ENCODE measurements around the gene PPP3R1.

The PPP3R1 gene

DNA sequence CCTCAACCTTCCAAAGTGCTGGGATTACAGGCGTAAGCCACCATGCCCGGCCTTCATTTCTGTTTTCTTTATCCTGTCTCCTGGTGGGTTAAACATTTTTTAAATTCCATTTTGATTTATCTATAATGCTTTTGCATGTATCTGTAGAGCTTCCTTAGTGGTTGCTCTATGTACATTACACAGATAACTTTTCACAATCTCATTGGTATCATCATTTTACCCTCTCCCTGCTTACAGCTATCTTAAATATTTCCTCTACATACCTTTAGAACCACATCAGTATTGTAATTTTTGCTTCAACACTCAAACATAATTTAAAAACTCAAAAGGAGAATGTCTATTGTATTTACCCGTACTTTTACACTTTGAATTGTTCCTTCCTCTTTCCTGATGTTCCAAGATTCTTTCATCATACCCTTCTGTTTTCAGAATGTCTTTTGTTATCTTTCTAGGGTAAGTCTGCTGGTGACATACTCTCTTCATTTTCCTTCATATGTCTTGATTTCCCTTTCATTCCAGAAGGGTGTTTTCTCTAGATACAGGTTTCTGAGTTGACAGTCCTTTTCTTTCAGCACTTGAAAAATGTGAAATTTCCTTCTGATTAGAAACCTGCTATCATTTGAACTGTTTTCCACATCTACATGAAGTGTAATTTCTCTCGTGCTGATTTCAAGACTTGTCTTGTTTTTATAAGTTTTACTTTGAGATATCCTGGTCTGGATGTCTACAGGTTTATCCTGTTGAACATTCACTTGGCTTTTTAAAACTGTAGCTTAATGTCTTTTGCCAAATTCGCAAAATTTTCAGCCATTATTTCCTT is 21.9 kb downstream of the PPP3R1 start:
- DNase-seq, result no peak

DNA sequence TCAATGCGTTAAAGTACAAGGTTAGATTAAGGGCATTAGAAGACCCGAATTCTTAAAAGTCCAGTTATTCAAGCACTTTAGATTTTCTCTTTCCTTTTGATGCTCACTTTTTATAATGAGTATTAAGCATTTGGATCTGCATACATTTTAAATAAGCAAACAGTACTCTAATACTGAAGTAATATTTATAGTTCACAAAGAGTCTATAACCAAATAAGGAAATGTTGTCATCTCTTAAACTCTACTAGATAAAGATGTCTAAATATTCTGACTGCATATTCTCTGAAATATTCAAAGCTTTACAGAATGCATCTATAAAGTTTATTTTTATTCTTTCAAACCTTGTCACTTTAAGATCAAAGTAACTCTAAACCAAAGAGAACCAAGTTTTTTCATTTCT is 25.5 kb downstream of the PPP3R1 start:
- no peak for DNase-seq

DNA sequence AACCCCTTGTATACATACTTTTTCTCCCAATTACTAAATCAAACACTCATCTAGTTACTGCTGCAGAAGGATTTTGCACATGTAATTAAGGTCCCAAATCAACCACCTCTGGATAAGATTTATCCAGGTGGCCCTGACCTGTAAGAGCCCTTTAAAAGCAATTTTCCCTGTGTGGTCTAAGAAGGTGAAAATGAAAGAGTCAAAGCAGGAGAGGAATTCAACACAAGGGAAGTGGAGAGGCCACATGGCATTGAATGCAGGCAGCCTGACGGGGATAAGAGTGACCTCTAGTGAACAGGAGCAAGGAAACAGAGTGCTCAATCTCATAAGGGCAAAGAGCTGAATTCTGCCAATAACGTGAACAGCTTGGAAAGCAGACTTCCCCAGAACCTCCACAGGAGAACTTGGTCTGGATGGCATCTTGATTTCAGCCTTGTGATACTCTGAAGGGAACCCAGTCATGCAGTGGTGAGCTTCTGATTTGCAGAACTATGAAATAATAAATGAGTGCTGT is 27.2 kb downstream of the PPP3R1 start:
- DNase-seq, result peak; percentile 11

DNA sequence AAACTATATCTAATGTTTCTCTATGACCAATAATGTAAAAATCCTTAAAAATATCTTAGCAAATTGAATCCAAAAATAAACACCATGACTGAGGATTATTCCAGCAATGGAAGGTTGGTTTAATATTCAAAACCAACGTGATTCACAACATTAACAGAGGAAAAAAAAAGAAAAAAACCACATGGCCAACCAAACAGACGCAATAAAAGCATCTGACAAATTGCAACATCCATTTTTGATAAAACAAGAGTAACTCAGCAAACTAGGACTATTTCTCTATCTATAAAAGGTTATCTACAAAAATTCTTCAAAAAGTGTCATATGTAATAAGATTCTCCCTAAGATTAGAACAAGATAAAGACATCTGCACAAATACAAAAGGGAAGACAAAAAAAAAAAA is 28.9 kb downstream of the PPP3R1 start:
- DNase-seq, result no peak

DNA sequence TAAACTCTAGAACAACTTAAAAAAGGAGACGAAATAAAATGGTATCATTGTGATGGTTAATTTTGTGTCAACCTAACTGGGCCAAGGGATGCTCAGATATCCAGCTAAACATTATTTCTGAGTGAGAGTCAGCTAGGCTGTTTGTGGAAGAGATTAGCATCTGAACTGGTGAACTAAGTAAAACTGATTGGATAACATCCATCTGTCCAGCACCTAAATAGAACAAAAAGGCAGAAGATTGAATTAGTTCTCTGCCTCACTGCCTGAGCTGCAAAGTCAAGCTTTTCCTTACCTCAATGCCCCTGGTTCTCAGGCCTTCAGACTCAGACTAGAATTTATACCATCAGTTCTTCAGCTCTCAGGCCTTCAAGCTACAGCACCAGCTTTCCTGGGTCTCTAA is 30.0 kb downstream of the PPP3R1 start:
- DNase-seq, result no peak

DNA sequence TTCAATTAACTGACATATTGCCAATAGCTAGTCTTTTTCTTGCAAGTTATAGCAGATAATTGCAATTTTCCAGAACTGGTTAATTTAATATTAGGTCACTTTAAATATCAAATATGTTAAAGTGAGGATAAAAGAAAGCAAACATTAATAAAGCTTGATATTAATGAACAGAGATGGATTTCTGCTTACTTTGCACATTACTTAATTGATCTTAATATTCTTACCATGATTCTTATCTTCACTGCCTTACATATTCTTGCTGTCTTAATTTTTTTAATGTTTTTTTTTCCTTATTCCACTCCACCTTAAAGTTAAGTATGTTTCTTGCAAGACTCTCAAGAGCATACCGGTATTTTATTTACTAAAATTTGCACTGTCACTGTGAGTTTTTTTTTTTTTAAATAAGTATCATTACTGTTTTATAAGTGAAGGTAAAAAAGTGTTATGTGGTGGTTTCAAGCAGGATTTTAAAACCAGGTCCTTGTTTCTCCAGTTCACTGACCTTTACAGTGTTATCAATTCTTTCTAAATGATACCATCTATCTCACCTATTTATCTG is 33.9 kb downstream of the PPP3R1 start:
- no peak for DNase-seq

DNA sequence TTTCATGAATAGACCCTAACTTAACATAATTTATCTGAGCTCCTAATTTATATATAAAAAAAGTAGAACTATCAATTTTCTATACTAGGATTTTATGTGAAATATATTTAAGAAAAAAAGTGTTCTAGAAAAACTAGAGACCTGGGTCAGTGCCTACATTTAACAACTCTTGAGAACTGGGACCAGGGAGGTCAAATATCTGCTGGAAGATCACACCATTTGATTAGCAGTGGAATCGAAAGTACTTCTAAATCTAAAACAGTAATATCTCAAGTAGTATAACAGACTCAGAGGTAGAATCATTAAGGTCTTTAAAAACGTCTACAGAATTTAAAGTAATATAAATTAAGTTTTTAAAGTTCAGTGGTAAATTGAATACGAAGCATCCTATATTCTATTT is 34.6 kb downstream of the PPP3R1 start:
- DNase-seq, result no peak

DNA sequence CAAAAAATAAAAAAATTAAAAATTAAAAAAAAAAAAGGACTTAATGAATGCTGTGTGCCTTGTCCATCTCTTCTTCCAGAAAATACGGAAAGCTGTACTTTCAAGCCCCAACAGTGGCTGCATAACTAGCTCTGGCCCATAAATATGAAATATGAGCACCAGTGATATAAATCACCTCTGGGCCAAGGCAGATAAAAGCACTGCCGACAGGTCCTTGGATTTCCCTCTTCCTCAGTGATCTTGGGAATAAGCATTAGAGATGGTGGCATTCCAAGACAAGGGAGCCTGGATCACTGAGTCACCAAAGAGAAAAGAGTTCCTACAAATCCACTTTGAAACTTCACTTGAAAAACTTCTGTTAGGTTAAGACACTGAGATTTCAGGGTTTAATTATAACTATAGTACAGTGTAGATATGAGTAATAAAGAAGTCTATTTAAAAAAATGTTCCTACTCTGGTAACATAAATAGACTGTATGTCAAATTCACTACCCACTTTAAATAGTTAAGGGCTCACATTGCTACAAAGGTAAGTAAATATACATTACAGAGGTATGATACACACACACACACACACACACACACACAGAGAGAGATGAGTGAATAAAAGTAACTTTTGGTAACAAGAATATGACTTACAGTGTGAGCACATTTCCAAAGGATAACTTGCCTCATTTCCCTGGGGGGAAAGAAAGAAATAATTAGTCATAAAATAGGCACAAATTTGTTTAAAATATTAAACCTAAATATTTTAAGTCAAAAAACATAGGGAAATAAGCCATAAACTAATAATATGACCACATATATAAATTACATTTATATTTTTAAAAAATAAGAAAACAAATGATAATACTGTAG is 35.6 kb downstream of the PPP3R1 start:
- no peak for DNase-seq

DNA sequence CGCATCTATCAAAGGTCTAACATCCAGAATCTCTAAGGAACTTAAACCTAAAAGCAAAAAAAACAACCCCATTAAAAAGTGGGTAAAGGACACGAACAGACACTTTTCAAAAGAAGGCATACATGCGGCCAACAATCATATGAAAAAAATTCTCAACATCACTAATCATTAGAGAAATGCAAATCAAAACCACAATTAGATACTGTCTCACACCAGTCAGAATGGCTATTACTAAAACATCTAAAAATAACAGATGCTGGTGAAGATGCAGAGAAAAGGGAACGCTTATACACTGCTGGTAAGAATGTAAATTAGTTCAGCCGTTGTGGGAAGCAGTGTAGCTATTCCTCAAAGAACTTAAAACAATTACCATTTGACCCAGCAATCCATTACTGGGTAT is 38.0 kb downstream of the PPP3R1 start:
- no peak for DNase-seq

DNA sequence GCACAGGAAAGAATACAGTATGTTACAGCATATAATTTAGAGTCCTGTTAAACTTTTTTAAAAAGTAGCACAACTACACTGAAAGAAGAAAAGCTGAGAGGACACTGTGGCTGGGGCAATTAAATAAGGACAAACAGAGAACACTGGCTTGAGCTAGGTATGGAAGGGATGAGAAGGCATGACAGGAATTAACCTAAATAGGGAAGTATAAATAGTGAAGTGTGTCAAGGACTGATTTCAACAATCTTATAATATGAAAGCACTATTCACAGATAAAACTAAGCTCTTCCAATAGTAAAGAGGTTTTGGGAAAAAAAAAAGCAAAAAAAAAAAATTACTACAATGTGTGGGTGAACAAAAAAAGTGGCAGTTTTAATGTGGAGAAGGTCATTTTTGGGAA is 45.5 kb downstream of the PPP3R1 start:
- no peak for DNase-seq

DNA sequence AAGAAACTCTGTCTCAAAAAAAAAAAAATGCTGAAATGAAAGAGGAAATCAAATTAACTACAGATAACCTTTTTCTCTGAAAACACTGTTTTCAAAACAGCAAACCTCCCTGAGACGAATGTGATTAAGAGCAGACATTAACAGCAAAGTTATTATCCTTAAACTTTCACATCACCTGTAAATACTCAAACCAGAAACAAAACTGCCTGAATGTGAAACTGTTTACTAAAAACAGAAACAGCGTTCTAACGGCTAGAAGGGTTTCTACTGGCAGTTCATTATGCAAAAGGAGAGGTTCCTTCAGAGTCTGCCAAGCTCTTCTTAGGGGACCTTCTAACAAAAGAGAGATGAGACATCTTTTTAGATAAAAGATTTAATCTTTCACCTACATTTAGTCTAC is 48.7 kb downstream of the PPP3R1 start:
- peak; percentile 15 for DNase-seq

DNA sequence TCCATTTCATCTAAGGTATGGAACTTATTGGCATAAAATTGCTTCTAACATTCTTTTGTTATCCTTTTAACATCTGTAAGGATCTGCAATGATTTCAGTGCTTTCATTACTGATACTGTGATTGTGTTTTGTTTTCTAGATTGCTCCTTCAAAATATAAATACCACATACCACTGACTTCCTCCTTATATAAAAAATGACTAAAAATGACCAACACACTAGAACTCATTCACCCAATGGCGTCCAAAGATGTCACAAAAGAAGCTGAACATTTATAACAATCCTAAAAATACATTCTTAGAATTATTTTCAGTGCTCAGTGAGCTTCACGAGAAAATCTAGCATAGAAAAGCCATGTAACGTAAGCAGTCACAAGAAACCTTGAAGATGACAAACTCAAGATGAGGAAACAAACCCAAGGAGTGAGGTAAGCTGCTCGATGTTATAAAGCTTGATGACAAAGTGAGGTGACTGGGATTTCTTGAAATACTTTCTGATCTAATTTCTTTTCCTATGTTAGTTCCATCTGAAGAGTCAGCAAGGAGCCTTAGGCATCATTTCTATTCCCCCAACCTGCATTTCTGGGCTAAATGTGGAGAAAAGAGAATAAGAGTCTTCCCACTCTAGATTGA is 52.1 kb downstream of the PPP3R1 start:
- no peak for DNase-seq

DNA sequence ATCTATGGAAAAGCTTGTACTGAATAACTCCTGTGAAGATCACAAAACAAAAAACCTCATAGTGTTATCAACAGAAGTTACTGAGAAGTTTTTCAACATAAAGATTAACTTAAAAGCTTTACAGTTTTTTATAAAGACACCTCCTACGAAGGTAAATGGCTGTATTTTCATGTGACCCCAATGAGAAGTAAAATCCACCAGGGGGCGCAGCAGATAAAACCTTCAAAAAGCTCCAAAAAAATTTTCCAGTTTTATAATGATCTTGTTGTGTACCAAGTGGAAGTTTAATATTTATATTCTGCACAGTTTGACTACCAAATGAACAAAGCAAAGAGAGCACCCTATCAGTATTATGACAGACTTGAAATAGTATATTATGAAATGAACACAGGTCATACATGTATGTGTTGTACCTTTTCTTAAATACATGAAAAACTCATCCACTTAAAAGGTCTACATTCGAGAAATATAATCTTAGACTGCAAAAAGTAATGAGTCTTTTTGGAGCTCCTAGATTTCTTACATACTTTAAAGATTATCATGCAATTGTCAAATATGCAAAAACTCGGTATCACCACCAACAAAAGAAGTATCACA is 56.1 kb downstream of the PPP3R1 start:
- DNase-seq, result peak; percentile 59

DNA sequence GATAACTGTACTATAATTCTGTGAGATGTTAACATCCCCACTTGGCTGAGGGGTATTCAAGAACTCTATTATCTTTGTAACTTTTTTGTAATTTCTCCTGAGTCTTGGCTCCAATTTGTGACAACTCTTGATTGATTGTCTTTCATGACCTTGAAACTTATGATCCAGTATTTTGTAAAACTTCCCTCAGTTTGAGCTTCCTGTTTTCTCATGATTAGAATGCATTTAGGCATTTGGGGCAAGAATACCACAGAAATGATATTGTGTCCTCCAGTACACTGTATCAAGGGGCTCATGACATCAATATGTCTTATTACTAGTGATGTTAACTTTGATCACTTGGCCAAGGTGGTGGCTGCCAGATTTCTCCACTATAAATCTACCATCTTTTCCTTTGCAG is 57.2 kb downstream of the PPP3R1 start:
- DNase-seq, result no peak

DNA sequence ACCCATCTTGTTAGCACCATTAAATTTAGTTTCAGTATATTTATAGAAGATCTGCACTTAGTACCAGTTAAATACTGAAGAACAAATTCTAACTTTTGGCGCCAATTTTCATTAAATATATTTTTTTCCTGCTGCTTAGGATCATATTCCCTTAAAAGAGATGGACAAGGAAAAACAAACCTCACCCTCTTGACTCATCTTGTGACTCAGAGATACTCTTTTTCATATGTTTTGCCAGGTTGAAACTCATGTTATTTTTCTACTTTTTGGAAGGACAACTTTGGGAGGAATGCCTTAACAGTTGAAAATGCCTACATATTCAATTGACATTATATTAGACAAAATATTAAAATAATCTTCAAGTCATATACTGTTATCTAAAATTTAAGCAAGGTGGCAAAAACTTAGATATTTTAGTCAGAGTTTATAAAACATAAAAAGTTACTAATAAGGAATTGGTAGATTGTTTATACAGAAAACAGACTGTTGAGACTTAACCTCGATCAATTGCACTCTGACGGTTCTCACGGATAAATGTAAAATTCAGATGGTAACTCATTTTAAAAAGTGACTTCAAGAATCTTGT is 58.5 kb downstream of the PPP3R1 start:
- DNase-seq, result no peak

DNA sequence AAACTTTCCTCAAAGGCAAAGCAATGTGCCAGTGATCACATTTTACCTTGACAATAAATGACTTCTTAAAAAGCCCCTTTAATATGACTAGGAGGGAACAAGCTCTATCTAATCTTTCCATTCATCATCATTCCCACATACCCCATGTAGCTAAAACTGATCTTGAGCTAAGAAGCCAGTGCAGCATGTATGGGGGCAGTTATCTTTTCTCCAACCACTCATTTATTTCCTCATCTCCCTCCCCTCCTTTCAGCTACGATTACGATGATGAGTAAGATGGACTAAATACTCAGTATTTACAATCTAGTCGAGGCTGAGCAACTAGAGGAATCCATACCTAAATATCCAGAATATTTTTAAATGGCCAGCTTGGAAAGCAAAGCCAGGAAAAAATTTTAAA is 59.2 kb downstream of the PPP3R1 start:
- no peak for DNase-seq

DNA sequence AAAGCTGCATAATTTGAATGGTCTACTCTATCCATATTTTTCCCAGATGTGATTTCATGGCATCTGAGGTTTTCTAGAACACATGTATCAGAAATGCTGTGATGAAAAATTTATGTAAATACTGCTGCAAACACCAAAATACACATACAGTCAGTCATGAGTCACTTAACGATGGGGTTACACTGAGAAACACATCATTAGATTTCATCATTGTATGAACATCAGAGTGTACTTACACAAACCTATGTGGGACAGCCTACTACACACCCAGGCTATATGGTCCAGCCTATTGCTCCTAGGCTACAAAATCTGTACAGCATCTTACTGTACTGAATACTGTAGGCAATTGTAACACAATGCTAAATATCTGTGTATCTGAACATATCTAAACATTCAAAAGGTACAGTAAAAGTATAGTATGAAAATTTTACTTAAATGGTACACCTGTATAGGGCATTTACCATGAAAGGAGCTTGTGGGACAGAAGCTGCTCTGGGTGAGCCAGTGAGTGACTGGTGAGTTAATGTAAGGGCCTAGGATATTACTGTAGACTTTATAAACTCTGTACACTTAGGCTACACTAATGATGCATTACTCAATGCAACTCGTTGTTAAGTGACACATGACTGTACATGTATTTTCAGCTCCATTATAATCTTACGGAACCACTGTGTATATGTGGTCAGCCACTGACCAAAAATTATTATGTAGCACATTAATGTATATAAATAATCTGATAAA is 61.2 kb downstream of the PPP3R1 start:
- DNase-seq, result no peak

DNA sequence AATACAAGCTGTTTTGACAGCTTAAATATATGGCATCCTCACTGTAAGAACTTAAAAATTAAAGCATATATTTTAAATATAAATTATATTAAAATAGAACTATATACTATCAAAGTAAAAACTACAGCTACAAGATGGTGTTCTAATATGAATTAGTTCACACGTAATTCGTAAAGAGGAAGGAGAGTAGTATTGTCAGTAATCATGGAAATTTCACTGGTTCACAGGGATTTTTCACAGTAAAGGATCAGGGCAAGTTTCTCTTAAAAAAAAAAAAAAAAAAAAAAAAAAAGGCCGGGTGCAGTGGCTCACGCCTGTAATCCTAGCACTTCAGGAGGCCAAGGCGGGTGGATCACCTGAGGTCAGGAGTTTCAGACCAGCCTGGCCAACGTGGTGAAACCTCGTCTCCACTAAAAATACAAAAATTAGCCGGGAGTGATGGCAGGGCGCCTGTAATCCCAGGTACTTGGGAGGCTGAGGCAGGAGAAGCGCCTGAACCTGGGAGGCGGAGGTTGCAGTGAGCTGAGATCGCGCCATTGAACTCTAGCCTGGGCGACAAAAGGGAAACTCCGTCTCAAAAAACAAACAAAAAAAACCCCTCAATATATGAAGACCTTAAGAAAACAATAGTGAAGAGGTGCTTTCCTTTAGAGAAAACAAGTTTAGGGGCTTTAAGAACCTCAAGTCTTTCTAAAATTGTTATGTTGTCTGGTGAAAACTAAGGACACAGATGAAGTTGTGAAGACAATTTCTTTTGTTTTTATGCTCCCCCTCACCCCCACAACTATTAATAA is 62.1 kb downstream of the PPP3R1 start:
- no peak for DNase-seq

DNA sequence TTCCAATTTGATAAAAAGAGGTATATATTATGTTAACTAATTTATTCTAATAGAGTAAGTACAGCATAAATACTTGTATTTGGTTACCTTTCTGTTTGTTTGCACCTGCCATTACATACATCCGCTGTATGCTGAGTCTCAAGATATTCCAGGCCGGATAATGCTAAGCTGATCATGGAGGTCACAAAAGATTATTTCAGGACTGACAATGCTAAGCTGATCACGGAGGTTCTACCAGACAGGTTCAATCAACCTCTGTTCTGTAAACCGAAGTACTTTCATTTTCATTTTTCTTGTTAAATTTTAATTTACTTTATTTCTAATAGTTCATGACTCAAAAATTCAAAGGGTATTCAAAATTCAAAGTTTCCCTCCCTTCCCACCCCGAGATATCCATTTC is 63.5 kb downstream of the PPP3R1 start:
- DNase-seq, result no peak

DNA sequence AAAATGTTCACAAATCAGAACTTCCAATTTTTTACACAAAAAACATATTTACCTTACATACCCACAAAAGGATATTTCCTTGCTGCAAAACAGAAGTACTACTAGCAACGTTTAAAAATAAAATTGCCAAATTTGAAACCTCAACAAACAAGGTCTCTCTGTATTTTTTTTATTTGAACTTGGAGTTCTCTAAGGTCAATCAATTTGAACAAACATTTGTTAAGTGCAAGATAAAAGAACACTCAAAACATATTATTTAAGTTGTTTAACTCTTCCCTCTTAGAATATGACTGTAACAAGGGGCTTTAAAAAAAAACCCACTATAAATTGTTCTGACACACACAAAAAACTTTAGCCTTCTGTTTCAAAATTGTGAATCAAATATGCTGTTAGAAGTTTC is 65.0 kb downstream of the PPP3R1 start:
- DNase-seq, result no peak

Measured in stimulated activated CD4-positive, alpha-beta T cell treated with anti-CD3 and anti-CD28 coated beads, Interleukin-4, amount 100 ng/mL, for 24 hours (primary cell).